Stimulated activated CD4-positive, alpha-beta T cell treated with anti-CD3 and anti-CD28 coated beads, Interleukin-15, amount 100 ng/mL, for 24 hours (primary cell): Measurements from ENCODE around the gene SIGLEC14.
"Not testable (repeated sequence)": the region's sequence is repeated elsewhere in the genome, so short reads cannot be mapped to it uniquely, and the experiment has no call there.

Experiments
- DNase-seq: peaks from one replicate; pipeline ENCODE4 v3.0.0-alpha.2; 2020

SIGLEC14 gene

GRCh38 chr19:51668216-51668615 lies 21.6 kb upstream of the SIGLEC14 start:
- no peak for DNase-seq

GRCh38 chr19:51664997-51665396 lies 18.4 kb upstream of the SIGLEC14 start:
- no peak for DNase-seq

- no peak for DNase-seq
Measured at GRCh38 chr19:51664131-51664530, 17.5 kb upstream of the SIGLEC14 start.

- DNase-seq = no peak
Measured at GRCh38 chr19:51663650-51664049, 17.0 kb upstream of the SIGLEC14 start.

- peak; percentile 83 for DNase-seq
Measured at GRCh38 chr19:51660975-51661600, 14.5 kb upstream of the SIGLEC14 start.

DNA sequence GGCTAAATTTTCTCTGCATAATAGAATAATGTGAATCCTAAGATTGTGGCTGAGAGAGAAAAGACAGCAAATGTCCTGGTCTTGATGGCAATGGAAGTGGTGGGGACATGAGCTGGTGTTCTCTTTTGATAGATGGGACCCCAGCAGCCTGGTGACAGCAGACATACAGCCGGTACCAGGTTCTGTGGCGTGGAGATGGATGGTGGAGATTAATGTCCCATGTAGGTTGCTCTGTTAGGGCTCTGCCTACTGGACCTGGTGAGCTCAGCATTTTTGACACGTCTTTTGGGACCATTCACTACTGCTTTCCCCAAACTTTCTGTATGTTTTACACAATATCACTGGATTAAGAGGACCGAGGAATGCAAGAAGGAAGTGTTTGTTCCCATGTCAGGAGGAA lies 8.2 kb upstream of the SIGLEC14 start:
- DNase-seq = no peak

DNA sequence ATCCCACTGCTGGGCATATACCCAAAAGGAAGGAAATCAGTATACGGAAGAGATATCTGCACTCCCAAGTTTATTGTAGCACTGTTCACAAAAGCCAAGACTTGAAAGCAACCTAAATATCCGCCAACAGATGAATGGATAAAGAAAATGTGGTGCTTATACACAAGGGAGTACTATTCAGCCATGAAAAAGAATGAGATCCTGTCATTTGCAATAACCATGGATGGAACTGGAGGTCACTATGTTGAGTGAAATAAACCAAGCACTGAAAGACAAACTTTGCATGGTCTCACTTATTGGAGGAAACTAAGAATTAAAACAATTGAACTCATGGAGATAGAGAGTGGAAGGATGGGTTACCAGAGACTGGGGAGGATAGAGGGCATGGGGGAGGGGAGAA lies 6.5 kb upstream of the SIGLEC14 start:
- DNase-seq = no peak

DNA sequence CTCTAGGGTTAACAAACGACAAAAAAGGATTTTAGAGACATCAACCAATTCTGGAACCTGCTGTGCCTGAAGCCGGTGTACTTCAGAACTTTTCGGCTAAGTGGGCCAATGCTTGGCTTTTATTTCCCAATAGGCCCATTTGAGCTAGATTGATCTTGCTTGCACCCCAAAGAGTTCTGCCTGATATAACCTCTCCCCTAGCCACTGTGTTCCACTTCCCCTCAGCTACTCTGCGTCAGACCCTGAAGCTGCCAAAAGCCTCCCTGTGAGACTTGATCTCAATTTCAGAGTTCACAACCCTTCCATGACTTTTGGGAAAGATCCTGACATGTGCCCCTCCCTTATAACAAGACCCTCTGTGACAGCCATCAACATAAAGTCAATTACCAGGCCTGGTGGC lies 5.6 kb upstream of the SIGLEC14 start:
- DNase-seq = no peak

DNA sequence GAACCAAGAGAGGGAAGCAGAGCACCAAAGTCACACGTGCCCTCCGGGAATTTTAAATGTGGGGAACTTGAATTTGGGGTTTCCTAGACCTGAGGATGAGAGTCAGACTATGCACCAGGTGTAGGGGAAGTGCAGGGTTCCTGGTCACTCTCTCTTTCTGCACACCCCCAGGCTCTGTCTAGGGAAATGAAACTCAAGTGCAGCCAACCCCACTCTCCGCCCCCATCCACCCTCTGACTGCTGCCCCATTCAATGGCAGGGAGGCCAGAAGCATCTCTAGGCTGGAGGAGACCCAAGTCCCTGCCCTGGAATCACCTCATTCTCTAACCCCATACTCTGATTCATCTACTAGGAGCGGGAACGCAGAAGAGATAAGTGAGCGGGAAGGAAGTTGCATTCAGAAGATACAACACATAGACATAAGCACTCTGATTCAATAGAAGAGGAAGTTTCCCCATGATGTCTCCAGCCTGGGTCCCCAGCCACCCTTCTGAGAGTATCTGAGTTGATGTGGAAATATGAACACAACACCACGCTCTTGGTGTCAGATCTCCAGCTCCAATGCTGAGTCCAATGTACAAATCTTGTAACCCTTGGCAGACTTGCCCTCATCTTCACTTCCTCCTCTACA lies 4.7 kb upstream of the SIGLEC14 start:
- no peak for DNase-seq

GRCh38 chr19:51647318-51647717 lies 693 bp upstream of the SIGLEC14 start:
- DNase-seq = no peak

- no peak for DNase-seq
Measured at GRCh38 chr19:51644636-51645271, 1.9 kb downstream of the SIGLEC14 start.

GRCh38 chr19:51641648-51642047 lies 5.0 kb downstream of the SIGLEC14 start:
- DNase-seq = no peak

- no peak for DNase-seq
Measured at GRCh38 chr19:51640386-51640785, 6.2 kb downstream of the SIGLEC14 start.

DNA sequence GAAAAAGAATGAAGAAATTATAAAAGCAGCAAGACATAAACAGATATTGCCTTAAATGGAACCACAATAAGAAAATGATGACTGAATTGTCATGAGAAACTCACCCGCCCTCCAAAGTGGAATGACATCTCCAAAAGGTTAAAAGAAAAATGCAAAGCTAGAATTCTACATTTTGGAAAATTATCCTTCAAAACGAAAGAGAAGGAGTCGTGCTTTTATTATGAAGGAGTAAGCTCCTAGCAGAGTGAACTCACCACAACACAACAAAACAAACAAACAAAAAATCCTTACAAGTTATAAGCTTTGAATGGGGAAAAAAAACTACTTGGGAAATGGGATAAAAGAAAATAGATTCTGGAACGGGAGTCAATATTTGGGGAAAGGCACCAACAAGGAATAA lies 6.7 kb downstream of the SIGLEC14 start:
- no peak for DNase-seq

GRCh38 chr19:51637362-51637978 lies 9.2 kb downstream of the SIGLEC14 start:
- DNase-seq = no peak

DNA sequence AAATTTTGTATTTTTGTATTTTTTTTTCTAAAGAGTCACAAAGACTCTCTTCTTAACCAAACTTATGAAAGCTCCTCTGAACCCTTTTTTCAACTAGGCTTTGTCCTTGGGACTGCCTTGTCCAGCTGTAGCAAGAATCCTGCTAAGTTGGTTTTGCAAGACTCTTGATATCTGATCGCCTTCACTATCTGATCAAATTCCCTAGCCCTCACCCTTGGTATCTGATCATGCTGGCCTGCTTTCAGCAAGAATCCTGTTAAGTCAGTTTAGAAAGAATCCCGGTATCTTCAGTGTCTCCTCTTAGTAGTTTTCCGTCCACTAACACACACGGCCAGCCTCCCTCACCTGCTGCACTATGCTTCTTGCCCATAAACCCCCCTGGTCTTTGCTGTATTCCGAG lies 14.5 kb downstream of the SIGLEC14 start:
- no peak for DNase-seq

GRCh38 chr19:51630315-51630714 lies 16.3 kb downstream of the SIGLEC14 start, which contains the start of gene SIGLEC5:
SIGLEC5 (minus strand) TSS chr19:51630401; CDS start chr19:51630335, 66 bp downstream.
- DNase-seq = not testable (repeated sequence)

DNA sequence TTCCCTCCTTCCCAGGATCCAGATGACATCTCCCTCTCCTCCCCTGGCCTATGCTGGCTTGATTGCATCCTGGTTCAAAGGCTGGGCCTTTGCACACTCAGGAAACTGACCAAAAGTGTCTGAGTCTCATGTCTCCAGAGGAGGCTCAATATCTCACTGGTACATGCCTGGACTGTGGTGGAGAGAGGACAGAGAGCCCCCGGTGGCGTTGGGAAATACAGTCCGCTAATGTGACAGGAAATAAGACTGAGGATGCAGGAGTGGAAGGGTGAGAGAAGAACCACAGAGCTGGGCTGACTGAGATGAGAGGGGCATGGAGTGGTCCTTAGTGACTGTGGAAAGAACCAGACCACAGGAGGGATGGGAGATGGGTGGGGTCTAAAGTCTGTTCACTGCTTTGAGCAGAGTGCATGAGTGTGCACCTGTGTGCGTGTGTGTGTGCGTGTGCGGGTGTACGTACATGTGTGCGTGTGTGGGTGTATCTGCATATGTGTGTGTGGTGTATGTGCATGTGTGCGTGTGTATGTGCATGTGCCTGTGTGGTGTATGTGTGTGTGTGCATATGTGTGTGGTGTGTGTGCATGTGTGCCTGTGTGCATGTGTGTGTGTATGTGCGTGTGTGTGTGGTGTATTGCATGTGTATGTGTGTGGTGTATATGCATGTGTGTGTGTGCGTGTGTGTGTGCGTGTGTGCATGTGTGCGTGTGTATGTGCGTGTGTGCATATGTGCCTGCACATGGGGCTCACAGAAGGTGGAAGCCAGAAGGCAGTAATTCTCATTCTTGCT lies 18.3 kb downstream of the SIGLEC14 start:
- DNase-seq = no peak

GRCh38 chr19:51627491-51628138 lies 19.0 kb downstream of the SIGLEC14 start:
- DNase-seq = no peak

DNA sequence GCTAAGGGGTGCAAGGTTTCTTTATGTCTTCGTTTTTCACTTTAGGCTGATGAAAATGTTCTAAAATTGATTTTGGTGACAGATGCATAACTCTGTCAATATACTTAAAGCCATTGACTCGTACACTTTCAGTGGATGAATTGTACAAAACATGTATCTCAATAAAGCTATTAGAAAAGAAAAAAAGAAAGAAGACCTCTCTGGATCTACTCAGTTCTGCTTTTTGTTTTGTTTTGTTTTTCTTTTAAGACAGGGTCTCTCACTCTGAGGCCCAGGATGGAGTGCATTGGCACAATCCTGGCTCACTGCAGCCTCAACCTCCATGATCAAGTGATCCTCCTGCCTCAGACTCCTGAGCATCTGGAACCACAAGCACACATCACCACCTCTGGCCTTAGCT lies 19.9 kb downstream of the SIGLEC14 start:
- DNase-seq = no peak

DNA sequence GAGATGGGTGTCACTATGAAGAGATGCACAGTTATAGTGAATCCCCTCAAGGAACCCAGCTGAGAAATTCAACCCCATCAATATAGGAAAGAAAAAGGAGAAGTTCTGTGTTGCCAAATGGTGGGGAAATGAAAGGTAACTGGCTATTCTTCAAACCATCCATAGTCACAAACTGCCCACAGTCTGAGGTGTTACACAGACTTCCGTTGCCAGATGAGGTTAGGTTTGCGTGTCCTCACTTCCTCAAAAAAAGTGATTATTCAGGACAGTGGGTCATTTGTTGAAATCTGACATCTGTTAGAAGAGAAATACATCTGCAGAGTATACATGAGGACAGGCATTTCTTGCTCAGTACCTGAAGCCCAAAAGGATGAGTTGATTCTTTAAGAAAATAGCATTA lies 25.4 kb downstream of the SIGLEC14 start:
- DNase-seq = no peak

GRCh38 chr19:51615991-51616390 lies 30.6 kb downstream of the SIGLEC14 start:
- no peak for DNase-seq

DNA sequence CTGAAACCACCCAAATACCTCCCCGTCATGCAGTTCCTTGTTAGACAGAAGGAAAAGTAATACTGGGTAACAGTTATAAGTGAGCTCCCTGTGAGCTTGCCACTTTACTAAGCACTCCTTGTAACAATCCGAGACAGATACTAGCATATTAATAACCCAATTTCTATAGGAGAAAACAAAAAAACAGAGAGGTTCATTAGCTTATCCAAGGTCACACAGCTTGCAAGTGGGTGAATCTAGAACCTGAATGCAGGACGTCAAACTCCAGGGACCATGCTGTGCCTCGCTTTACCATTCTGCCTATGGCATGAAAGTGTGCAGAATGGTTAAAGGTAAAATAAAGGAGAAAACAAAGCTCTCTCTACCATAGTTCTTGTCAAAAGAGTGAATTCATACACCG lies 31.8 kb downstream of the SIGLEC14 start:
- no peak for DNase-seq
